Endothelial cell of hepatic sinusoid (primary cell): Measurements from ENCODE around the gene ASB8.

Experiments used
- in situ Hi-C: cut with HindIII; loops from 2 replicates; pipeline ENCODE4 v1.10.0; 2017; ENCODE audit warnings: low sequenced_read_pairs

ASB8 gene

GRCh38 chr12:48157018-48157888 is at the start of gene ASB8:
Gene ASB8 (minus strand): TSS chr12:48157515. CDS start chr12:48153496, 4,019 bp downstream.
- in situ Hi-C loops = no loop called here

GRCh38 chr12:48203192-48203591 is 45.9 kb upstream of the ASB8 start, which contains the start of gene OR10AD1:
Gene OR10AD1 (minus strand): TSS chr12:48203292. CDS start chr12:48203292, 0 bp downstream.
- in situ Hi-C loops = no loop called here

- in situ Hi-C loops = no loop called here
These were observed 45.5 kb upstream of the ASB8 start for GRCh38 chr12:48202766-48203165.

GRCh38 chr12:48201516-48201915 is 44.2 kb upstream of the ASB8 start:
- in situ Hi-C loops = no loop called here

- in situ Hi-C loops = no loop called here
These were observed 43.8 kb upstream of the ASB8 start for GRCh38 chr12:48201091-48201490.

- in situ Hi-C loops = no loop called here
These were observed 42.5 kb upstream of the ASB8 start for GRCh38 chr12:48199774-48200221.

GRCh38 chr12:48198985-48199384 is 41.7 kb upstream of the ASB8 start:
- in situ Hi-C loops = no loop called here

GRCh38 chr12:48198672-48198971 is 41.3 kb upstream of the ASB8 start:
- in situ Hi-C loops = no loop called here

GRCh38 chr12:48197971-48198671 is 40.8 kb upstream of the ASB8 start:
- in situ Hi-C loops = no loop called here

- in situ Hi-C loops = no loop called here
These were observed 40.2 kb upstream of the ASB8 start for GRCh38 chr12:48197549-48197970.

- in situ Hi-C loops = no loop called here
These were observed 37.5 kb upstream of the ASB8 start for GRCh38 chr12:48194799-48195201.

GRCh38 chr12:48193623-48194022 is 36.3 kb upstream of the ASB8 start:
- in situ Hi-C loops = no loop called here

GRCh38 chr12:48192861-48193260 is 35.5 kb upstream of the ASB8 start:
- in situ Hi-C loops = no loop called here

GRCh38 chr12:48191096-48191495 is 33.8 kb upstream of the ASB8 start:
- in situ Hi-C loops = no loop called here

- in situ Hi-C loops = no loop called here
These were observed 32.2 kb upstream of the ASB8 start for GRCh38 chr12:48189331-48190125.

GRCh38 chr12:48187916-48188695 is 30.8 kb upstream of the ASB8 start:
- in situ Hi-C loops = no loop called here

- in situ Hi-C loops = no loop called here
These were observed 28.0 kb upstream of the ASB8 start for GRCh38 chr12:48185181-48185919.

- in situ Hi-C loops = no loop called here
These were observed 27.2 kb upstream of the ASB8 start for GRCh38 chr12:48184549-48184922.

- in situ Hi-C loops = no loop called here
These were observed 26.7 kb upstream of the ASB8 start for GRCh38 chr12:48183876-48184548.
